ENCODE results near the gene CPT2. TPM values are rescaled to one million over a fixed set of nuclear protein-coding genes. Genes with fewer than 3 reads are reported as not detected.

CPT2 gene
- total and polyA plus RNA-seq, 9 of the 15 experiments (the other 6 are each of a cell fraction or from before 2014, with no cell fraction given) = 7.6 to 25.1 (median 16.8) TPM

DNA sequence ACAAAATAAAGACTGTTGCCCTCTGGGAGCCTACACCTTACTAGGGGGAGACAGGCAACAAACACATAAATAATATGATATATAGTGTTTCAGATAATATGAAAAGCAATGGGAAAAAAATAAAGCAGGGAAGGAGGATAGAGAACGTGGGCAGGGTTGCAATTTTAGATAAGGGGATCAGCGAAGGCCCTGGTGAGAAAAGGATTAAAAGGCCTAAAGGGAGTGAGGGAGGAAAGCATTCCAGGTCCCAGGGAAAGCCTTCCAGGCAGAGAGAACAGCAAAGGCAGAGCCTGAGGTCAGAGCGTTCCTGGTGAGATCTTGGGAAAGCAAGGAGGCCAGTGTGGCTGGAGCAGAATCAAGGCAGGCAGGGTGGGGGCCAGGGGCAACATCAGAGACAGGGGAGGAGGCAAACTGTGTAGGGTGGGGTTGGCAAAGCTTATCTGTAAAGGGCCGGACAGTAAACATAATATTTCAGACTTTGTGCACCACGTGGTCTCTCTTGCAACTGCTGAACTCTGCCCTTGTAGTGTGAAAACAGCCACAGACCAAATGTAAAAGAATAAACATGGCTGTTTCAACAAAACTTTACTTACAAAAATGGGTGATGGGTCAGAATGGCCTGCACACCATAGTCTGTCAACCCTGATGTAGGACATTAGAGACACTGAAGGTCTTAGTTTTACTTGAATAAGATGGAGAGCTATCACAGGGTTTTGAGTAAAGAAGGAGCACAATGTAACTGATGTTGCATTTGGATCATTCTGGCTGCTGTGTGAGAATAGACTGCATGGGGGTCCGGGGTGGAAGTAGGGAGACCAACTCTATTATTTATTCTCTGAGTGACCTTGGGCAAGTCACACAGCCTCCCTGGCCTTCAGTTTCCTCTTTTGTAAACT is 13.3 kb upstream of the CPT2 start (continued):
- TF ChIP-seq CEBPB (tag; IDR thresholded peaks at IDR 0.05) (peak; percentile 34), OTX1 (CRISPR knock-in tag; IDR thresholded peaks at IDR 0.05) (peak; percentile 47; the same call in 1 of the 2 replicates), ZFP1 (CRISPR knock-in tag; IDR thresholded peaks at IDR 0.05) (no peak), FOXK1 (CRISPR knock-in tag; IDR thresholded peaks at IDR 0.05; ENCODE audit: borderline replicate concordance) (no peak), ESRRA (IDR thresholded peaks at IDR 0.05; ENCODE audit: borderline replicate concordance, low read depth) (peak; percentile 44; the same call in 1 of the 2 replicates), KHSRP (IDR thresholded peaks at IDR 0.05) (no peak), SLC30A9 (CRISPR knock-in tag; IDR thresholded peaks at IDR 0.05) (no peak), U2AF1 (optimal IDR thresholded peaks at IDR 0.05; ENCODE audit: low read depth, low read length) (no peak), POLR2AphosphoS5 (IDR thresholded peaks at IDR 0.05; ENCODE audit: control insufficient read depth, insufficient read depth, low read depth, low read length) (no peak), ILK (tag; IDR thresholded peaks at IDR 0.05; ENCODE audit: borderline replicate concordance, low read depth) (no peak), CBX1 (IDR thresholded peaks at IDR 0.05; ENCODE audit: low read depth) (no peak), SIN3A (IDR thresholded peaks at IDR 0.05; ENCODE audit: borderline replicate concordance in 2 of 2, control insufficient read depth in 1 of 2, low read depth in 2 of 2, low read length in 2 of 2) (no peak), BRD9 (IDR thresholded peaks at IDR 0.05; ENCODE audit: low read depth, partially characterized antibody) (no peak), ZBTB8A (IDR thresholded peaks at IDR 0.05; ENCODE audit: partially characterized antibody) (no peak), ASH1L (IDR thresholded peaks at IDR 0.05; ENCODE audit: borderline replicate concordance, low read depth, partially characterized antibody) (no peak), ZNF699 (CRISPR knock-in tag; IDR thresholded peaks at IDR 0.05; ENCODE audit: insufficient replicate concordance) (no peak), TRIM28 (IDR thresholded peaks at IDR 0.05) (no peak), ARID2 (IDR thresholded peaks at IDR 0.05) (no peak)
- TF ChIP-seq, protein P1, sequence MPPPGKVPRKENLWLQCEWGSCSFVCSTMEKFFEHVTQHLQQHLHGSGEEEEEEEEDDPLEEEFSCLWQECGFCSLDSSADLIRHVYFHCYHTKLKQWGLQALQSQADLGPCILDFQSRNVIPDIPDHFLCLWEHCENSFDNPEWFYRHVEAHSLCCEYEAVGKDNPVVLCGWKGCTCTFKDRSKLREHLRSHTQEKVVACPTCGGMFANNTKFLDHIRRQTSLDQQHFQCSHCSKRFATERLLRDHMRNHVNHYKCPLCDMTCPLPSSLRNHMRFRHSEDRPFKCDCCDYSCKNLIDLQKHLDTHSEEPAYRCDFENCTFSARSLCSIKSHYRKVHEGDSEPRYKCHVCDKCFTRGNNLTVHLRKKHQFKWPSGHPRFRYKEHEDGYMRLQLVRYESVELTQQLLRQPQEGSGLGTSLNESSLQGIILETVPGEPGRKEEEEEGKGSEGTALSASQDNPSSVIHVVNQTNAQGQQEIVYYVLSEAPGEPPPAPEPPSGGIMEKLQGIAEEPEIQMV (tag; conservative IDR thresholded peaks at IDR 0.05; ENCODE audit: low read depth) = no peak
- TF ChIP-seq, protein P2, sequence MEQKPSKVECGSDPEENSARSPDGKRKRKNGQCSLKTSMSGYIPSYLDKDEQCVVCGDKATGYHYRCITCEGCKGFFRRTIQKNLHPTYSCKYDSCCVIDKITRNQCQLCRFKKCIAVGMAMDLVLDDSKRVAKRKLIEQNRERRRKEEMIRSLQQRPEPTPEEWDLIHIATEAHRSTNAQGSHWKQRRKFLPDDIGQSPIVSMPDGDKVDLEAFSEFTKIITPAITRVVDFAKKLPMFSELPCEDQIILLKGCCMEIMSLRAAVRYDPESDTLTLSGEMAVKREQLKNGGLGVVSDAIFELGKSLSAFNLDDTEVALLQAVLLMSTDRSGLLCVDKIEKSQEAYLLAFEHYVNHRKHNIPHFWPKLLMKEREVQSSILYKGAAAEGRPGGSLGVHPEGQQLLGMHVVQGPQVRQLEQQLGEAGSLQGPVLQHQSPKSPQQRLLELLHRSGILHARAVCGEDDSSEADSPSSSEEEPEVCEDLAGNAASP (IDR thresholded peaks at IDR 0.05) = no peak
